NB4 (cell line): Measurements from ENCODE around the gene DLEC1.

Experiments
- POLR2A ChIP-seq: IDR thresholded peaks from 2 replicates; pipeline ENCODE4 v1.6.1; 2011; ENCODE audit warnings: mild to moderate bottlenecking; ENCODE audit not compliant: insufficient read length; ENCODE audit errors: extremely low read depth
- TF ChIP-seq, protein P1 (sequence below): IDR thresholded peaks from one replicate; pipeline ENCODE4 v1.5.1; 2012; ENCODE audit warnings: low read depth, low read length

DNA sequence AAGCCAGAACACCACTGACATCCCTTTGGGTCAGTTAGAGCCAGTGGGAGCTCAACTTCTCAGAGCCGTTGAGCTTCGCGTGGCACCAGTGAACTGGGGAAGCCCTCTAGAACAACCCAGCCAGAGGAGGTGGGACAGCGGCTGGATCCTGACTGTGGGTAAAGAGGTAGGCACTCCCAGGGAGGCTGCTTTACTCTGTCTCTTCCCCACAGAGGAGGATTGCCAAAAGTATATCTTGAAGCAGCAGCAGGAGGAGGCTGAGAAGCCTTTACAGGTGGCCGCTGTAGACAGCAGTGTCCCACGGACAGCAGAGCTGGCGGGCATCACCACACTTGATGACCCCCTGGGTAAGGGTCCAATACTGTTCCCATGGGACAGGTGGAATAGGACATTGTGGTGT, 100.6 kb downstream of the DLEC1 start:
- TF ChIP-seq, protein P1, sequence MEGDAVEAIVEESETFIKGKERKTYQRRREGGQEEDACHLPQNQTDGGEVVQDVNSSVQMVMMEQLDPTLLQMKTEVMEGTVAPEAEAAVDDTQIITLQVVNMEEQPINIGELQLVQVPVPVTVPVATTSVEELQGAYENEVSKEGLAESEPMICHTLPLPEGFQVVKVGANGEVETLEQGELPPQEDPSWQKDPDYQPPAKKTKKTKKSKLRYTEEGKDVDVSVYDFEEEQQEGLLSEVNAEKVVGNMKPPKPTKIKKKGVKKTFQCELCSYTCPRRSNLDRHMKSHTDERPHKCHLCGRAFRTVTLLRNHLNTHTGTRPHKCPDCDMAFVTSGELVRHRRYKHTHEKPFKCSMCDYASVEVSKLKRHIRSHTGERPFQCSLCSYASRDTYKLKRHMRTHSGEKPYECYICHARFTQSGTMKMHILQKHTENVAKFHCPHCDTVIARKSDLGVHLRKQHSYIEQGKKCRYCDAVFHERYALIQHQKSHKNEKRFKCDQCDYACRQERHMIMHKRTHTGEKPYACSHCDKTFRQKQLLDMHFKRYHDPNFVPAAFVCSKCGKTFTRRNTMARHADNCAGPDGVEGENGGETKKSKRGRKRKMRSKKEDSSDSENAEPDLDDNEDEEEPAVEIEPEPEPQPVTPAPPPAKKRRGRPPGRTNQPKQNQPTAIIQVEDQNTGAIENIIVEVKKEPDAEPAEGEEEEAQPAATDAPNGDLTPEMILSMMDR: no peak
- TF ChIP-seq POLR2A: no peak
